SW480 (cell line): Measurements from ENCODE around the gene PSME4.
"Not testable (repeated sequence)": the region's sequence is repeated elsewhere in the genome, so short reads cannot be mapped to it uniquely, and the experiment has no call there.

Source experiments
- DNase-seq: peaks from one replicate; pipeline ENCODE4 v3.0.0-alpha.2; 2016; ENCODE audit warnings: low spot score

PSME4 gene

DNA sequence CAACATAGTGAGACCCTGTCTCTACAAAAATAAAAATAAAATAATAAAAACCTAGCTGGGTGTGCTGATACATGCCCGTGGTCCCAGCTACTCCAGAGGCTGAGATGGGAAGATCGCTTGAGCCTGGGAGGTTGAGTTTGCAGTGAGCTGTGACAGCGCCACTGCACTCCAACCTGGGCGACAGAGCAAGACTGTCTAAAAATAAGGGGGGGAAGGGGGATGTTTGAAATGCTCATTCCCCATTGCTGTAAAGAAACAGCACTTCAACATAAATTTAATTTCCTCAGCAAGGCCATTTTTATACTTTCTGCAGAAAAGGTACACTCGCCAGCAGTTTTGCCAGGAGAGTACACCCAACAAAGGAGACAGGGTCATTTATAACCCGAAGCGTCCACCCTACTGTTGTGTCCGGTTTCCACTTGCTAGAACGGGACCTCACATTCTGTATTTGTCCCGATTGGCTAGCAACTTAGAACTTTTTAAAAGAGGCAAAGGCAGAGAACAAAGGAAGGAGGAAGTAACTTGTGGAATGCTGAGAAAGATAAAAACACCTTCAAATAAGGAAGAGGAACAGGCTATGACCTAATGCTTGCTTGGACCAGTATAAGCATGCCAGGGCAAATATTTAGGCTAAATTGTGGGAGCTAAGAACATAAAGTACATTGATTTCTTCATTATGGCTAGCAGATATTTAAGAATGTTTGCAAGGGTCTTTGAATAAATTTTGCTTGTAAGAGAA is 9.1 kb downstream of the PSME4 start:
- DNase-seq, result not testable (repeated sequence)

GRCh38 chr2:53960476-53960875 is 10.3 kb downstream of the PSME4 start:
- no peak for DNase-seq

DNA sequence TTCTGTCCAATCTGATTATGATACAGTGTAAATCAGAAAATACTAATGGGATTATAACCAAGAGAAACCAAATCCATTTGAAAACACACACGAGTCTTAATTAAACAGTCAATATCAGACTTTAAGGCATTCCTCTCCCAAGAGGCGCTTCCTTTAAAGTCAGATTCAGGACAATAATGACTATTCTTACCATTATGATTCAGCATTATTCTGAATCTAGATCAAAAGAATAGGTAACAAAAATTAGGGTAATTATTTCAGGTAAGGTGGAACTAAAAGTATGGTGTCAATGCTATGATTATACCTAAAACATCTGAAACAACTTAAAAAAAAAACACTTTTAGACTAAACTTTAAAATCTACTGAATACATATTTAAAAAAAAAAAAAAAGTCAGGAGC is 12.3 kb downstream of the PSME4 start:
- no peak for DNase-seq

DNA sequence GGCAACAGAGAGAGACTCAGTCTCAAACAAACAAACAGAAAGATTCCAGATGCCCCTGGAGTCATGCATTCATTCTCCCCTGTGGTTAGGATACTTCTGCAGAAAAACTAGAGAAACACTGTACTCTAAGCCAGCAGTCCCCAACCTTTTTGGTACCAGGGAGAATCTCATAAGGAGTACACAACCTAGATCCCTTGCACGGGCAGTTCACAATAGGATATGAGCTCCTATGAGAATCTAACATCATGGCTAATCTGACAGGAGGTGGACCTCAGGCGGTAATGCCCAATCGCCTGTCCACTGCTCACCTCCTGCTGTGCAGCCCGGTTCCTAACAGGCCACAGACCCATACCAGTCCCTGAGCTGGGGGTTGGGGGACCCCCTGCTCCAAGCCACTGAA is 18.3 kb downstream of the PSME4 start:
- DNase-seq, result no peak

DNA sequence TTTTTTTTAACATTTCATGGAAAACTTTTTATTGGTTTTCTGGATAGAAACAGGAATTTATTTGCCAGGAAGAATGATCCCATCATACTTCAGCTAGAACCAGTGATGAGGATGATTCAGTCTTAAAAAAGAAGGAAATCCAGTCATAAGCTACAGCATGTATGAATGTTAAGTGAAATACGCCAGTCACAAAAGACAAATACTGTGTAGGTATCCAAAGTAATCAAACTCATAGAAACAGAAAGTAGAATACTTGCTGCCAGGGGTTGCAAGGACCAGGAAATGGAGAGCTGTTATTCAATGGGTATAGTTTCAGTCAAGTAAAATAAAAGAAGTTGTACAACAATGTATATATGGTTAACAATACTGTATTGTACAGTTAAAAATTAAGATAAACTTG is 21.3 kb downstream of the PSME4 start:
- DNase-seq, result no peak

GRCh38 chr2:53945538-53945937 is 25.3 kb downstream of the PSME4 start:
- DNase-seq, result no peak

GRCh38 chr2:53944542-53944941 is 26.3 kb downstream of the PSME4 start:
- no peak for DNase-seq

DNA sequence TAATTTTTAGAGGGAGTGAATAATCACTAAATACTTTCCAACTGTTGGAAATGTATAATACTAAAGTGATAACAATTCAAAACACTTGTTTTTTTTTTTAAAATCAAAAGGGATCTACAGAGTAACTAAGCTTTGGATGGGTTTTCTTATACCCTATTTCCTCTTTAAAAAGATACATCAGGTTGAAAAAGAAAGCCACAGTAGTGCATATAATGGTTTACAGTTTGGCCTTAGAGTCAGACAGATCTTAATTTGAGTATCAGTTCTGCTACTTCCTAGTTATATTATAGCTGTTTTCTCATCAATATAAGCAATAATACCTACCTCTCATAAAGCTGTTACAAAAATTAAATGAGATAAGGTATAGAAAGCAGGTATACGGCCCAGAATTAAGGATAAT is 28.5 kb downstream of the PSME4 start:
- DNase-seq, result no peak

DNA sequence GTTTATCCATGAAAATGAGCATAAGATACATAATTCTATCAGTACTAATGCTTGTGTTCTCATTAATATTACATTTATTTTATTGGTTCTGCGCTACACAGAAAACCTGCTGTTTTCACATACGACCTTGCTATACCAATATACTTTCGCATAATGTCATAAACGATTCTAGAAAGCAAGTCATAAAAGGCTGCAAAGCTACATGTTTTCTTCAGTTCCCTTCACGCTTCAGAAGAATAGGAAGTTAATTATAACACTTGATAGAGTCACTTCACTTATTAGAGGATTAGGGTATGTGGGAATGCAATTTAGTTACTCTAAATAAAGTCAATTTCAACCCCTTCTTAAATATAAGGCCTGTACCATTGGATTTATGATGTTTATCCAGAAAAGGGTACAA is 29.0 kb downstream of the PSME4 start:
- no peak for DNase-seq

DNA sequence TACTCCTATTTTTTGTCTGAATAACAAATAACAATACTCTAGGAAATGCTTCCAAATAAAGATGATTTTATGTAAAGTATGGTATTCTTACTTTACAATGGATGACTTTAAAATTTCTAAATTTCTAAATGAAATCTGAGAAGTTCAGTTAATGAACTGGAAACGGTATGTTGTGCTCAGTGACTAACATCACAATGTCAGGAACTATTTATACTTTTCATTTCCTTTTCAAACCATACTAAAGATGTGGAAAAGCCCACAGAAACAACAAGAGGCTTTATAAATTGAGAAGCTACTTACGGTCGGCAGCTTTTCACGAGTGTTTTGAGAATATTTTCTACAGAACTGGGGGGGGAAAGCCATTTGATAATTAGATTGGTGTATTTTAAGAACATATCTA is 31.1 kb downstream of the PSME4 start:
- no peak for DNase-seq

GRCh38 chr2:53938904-53939303 is 31.9 kb downstream of the PSME4 start:
- no peak for DNase-seq

- DNase-seq, result no peak
These were observed 37.5 kb downstream of the PSME4 start for GRCh38 chr2:53933329-53933728.

DNA sequence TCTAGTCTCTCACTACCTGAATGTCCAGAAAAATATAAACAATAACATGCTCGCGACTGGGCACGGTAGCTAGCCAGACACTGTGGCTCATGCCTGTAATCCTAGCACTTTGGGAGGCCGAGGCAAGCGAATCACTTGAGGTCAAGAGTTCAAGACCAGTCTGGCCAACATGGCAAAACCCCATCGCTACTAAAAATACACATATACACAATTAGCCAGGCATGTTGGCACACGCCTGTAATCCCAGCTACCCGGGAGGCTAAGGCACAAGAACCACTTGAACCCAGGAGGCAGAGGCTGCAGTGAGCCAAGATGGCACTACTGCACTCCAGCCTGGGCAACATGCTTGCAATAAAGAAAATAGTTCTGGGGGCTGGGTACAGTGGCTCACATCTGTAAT is 44.5 kb downstream of the PSME4 start:
- DNase-seq, result not testable (repeated sequence)

- no peak for DNase-seq
These were observed 57.1 kb downstream of the PSME4 start for GRCh38 chr2:53913721-53914120.

GRCh38 chr2:53911434-53912189 is 59.2 kb downstream of the PSME4 start:
- no peak for DNase-seq

DNA sequence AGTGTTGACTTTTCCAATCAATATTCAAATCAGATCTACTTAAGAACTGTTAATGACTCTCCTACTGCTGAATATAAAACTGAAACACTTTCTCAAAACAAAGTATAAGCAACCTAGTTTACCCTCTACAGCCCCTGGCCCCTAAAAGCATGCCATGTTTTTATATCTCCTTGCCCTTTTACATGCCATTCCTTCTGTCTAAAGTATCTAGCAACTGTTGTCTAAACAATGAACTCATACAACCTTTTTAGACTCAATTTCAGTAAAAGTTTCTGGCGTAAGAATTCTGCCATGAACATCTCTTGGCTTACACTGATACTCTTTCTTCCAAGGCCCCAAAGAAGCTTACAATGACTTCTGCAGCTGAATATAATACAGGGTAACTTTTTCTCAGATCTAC is 63.2 kb downstream of the PSME4 start:
- DNase-seq, result no peak

DNA sequence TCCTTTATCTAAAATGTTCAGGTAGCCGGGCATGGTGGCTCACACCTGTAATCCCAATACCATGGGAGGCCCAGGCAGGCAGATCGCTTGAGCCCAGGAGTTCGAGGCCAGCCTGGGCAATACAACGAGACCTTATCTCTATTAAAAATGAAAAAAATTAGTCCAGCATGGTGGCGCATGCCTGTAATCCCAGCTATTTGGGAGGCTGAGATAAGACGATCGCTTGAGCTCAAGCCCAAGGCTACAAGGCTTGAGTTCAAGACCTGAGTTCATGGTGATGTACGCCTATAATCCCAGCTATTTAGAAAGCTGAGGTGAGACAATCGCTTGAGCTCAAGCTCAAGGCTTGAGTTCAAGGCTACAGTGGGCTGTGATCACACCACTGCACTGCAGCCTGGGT is 65.4 kb downstream of the PSME4 start:
- DNase-seq, result no peak

- no peak for DNase-seq
These were observed 67.8 kb downstream of the PSME4 start for GRCh38 chr2:53903011-53903410.

- DNase-seq, result no peak
These were observed 69.6 kb downstream of the PSME4 start for GRCh38 chr2:53901192-53901591.

DNA sequence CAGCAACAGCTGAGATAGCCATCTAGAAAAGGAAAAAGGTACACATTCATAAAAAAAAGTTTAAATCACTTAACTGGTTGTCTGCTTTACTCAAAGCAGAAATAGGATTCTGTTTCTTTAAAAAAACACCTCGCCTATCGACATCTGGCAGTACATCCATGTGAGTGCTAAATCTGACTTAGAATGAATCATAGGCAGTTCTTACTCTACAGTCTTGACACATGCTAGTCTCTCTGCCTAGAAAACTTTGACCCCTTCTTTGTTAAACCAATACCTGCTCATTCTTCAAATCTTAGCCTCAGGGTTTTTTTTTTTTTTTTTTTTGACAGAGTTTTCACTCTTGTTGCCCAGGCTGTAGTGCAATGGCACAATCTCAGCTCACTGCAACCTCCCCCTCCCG is 73.9 kb downstream of the PSME4 start:
- no peak for DNase-seq

DNA sequence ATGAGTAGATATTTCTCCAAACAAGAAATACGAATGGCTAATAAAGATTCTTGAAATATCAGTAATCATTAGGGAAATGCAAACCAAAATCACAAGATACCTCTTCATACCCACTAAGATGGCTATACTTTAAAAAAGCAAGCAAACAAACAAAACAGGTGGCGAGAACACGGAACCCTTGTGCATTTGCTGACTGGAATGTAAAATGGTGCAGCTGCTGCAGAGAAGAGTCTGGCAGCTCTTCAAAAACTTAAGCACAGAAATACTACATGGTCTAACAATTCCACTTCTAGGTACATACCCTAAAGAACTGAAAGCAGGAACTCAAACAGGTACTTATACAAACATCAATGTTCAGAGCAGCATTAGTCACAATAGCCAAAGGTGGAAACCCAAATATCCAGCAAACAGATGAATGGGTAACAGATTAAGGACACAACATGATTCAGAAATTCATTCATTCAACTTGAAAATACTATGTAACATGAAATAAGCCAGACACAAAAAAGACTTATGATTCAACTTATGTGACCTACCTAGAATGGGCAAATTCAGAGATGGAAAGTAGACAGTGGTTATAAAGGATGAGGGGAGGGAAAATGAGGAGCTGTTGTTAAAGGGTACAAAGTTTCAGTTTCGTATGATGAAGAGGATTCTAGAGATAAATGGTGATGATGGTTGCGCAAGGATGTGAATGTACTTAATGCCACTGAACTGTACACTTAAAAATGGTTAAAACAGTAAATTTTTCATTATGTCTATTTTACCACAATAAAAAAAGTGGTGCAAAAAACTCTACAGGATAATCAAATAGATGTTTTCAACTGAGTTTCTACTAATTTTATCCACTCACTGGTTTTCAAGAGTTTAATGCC is 84.2 kb downstream of the PSME4 start:
- no peak for DNase-seq

DNA sequence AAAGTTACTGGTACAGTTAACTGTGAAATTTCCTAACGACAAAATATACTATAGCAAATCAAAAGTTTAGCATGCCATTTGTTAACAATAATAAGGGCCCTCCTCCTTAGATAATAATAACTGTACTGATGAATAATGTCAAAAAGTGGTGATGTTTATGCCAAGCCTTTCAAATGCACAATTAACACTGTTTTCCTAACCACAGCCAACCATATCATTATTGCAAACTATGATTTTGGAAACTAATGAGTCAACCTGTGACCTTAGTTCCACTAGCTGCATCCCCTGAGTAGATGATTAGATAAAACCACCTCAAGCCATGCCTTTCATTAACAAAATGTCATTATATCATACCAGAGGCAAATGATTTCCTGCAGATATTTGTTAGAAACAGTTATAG is 85.9 kb downstream of the PSME4 start:
- no peak for DNase-seq

DNA sequence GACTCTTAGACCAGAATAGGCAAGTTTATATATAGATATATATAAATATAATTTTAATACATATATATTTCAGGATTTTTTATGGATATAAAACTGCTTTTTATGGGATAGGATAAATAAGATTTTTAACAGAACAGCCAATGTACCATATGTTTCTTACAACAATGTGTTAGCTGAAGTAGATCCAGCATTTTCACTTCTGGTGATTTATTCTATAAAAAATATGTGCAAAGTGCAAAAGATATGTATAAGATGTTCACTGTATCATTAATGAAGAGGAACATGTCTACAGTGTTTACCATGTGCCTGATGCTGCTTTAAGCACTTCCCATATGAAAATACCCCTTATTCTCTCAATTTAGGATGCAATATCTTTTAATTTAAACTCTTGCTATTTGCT is 88.8 kb downstream of the PSME4 start:
- DNase-seq, result no peak
